ENCODE results near the gene DRD3.
A peak's percentile ranks its signal among the peaks of the same experiment; 100 is the strongest.

Gene DRD3

DNA sequence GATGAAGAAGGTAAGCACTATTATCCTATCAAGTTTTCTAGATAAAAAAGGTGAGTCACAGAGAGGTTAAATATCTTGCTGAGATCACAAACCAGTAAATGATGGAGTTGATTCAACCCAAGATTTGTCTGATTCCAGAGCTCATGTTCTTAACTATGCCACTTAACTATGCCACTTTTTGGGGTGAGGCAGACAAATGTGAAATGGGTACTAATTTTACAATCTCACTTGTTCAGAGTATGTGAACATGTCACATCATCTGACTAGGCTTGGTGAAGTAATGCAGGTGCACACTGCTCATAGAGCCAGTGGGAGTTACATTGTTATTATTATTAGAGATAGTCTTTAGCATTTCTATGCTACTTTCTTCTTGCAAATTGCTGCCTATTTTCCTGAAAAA, 2.0 kb downstream of the DRD3 start:
- DNase-seq: no peak

DNA sequence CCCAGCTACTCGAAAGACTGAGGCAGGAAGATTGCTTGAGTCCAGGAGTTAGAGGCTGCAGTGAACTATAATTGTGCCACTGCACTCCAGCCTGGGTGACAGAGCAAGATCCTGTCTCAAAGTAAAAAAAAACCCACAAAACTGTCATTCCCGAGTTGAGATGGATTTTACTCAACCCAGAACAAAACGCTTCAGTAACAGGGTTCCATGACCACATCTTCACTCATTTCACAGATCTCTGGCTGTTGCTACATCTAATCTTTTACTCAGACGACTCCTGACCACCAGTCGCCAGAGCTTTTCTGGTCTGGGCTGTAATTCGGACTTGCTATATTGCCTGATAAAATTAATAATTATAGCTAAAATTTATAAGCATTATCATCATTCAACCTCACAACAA, 2.4 kb downstream of the DRD3 start:
- no peak for DNase-seq

DNA sequence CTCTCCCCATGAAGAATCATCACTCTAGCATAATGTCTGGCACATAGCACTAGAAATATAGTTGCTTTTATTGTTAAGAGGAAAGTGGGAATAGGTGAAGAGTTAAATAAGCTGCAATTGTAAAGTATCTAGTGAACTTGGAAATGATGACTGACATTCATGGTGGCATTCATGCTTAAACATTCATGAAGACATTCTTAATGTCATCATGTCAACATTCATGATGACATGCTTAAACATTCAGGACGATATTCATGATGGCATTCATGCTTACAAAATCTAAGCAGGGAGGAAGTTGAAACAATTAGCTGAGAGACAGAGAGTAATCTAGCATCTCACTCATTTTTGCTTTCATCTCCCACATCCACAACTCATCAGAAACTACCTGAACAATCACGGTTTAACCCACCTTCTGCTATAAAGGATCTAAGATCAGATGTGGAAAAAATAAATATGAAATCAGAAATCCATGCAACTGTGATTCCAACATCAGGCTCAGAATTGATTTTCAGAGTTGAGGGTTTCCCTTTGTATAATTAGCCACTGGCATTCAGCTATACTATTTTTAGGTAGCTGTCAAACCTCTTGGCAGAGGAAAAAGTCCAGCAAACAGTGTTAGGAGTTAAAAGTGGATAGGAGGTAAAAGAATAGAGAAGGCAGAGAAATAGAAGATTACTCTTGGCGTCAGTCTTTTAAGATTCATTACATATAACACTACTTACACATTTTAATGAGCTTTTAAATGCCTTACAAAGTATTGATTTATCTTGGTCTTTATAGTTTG, 3.5 kb downstream of the DRD3 start:
- DNase-seq: no peak

DNA sequence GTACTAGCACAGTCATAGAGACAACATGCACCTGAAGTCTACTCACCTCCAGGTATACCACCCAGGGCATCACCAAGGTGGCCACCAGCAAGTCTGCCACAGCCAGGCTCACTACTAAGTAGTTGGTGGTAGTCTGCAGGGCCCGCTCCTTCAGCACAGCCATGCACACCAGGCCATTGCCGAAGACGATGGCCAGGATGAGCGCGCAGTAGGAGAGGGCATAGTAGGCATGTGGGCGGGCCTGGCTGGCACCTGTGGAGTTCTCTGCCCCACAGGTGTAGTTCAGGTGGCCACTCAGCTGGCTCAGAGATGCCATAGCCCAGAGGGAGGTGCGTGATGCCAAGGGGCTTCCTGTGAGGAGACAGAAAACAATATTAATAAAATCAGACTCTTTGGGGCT, 7.2 kb downstream of the DRD3 start:
- no peak for DNase-seq

- DNase-seq: no peak
These were observed 10.7 kb downstream of the DRD3 start for GRCh38 chr3:114168150-114168549.

DNA sequence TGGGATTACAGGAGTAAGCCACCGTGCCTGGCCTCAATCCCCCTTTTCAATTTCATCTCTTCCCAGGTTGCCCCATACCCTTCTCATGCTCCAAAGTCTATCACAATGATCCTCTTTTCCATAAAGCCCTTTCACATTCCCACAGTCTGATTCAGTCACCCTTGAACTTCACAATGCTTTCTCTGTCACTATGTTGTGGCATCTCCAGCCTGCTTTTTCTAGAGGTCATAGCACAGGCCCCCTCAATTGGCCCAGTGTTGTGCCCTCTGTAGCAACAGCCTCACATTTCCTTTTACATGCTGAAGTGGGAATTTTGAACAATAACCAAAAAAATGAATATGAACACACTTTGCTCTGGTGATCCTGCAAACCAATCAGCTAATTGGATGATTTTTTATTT, 21.5 kb downstream of the DRD3 start:
- DNase-seq: no peak

DNA sequence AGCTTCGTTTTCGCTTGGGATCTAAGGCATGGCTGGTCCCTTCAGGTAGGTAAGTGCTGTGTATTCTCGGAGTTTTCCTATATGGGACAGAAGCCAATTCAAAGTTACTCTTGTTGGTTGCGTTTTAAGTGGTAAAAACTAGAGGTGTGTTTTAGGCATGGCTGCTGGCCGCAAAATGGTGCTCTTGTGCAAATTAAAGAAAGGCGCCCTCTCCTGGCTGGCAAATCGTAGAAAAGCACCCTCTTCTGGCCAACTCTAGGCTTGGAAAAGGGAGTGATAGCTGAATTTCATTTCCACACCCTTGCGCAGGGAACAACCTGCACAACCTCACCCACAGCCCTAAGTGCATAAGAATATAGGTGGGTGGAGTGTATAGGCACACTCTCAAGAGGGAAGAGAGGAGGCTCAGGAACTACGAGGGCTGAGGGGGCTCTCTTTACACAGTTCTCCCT, 23.5 kb downstream of the DRD3 start:
- DNase-seq: no peak

DNA sequence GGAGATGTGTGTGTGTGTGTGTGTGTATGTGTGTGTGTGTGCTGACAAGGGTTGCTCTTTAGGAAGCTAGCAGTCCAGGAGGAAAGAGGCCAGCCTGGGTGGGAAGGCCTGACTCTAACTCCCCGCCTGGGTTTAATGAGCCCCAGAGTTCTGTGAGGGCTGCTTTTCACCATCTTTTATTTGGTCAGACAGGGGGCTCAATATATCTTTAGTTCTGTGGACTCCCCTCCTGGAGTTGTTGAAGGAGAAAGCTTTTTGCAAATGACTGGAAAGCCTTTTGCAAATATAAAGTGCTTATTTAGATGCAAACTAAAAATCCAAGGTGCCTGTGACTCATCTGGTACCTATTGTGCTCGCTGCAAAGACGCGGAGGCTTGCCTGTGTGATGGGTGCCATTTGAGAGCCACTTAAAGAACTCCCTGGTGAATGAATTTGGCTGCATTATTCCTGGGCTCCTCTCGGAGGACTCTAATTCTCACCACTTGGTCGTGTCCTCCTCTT, 24.5 kb downstream of the DRD3 start:
- no peak for DNase-seq

- DNase-seq: peak; percentile 78
These were observed 26.2 kb downstream of the DRD3 start for GRCh38 chr3:114152519-114153151.

- no peak for DNase-seq
These were observed 27.8 kb downstream of the DRD3 start for GRCh38 chr3:114151091-114151490.

- DNase-seq: no peak
These were observed 31.6 kb downstream of the DRD3 start for GRCh38 chr3:114147251-114147650.

DNA sequence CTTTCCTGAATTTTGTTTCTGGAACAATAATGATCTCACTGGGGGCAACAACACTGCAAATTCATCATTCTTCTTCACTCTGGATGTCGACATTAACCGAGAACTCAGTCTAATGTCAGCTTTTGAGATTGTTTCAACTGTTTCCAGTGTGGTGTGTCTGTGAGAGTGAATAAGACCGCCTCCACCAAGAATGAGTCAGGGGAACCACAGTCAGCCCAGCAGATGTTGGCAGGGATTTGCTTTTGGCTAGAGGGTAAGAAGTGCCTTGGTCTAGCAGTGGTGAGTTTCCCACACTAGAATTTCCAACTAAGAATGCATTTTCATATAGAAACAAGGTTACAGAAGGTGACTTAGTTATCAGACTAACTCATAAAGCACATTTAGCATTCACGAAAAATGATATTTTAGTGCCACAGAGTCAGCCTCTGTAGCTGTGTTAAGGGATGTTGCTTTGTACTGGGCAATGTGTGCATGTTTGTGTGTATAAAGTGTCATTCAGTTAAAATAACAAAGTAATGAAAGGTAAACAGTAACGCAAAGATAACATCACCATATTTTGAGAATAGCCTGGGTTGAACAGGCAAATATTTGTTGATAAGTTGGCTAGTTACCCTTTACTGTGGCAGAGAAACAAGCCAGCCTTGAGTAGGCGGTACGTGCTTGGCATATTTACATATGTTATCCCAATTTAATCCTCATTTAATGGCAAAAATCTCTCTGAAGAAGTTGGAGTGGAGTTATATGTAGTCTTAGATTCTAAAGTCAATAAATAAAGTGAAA, 33.8 kb downstream of the DRD3 start:
- DNase-seq: no peak

DNA sequence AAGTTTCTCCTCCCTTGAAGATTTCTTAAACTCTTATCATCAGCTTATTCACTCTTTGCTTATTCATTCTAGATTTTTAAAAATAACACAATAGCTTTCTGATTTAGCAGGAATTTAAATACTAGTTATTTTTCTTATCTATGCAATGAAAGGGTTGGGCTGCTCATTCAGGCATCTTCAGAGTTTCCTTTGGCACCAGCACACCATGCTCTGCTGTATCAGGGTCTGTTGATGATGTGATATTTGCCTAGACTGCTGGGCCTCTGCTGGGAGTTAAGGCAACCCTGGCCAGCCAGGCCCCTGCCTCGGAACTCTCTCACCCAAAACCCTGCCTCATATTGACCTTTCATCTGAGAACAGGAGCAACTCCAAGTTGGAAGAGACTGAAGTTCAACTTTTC, 35.0 kb downstream of the DRD3 start:
- no peak for DNase-seq

DNA sequence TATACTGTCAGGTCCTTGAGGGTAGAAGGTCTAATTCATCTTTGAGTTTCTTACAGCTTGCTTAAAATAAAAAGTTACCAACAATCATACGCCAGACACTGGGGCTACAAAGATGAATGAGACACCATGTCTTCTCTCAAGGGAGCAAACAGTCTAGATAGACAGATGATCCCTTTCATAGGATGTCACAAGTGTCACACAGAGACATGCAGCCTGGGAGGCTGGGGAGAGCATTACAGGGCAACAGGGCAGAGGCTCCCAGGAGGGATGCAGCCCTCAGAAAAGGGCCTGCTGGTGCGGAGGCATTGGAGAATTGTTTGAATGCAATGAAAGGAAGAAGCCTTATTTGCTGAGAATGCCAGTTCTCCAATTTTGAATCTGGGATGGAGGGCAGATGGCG, 39.0 kb downstream of the DRD3 start:
- no peak for DNase-seq

- no peak for DNase-seq
These were observed 44.9 kb downstream of the DRD3 start for GRCh38 chr3:114133947-114134346.

- no peak for DNase-seq
These were observed 46.4 kb downstream of the DRD3 start for GRCh38 chr3:114132500-114132899.

DNA sequence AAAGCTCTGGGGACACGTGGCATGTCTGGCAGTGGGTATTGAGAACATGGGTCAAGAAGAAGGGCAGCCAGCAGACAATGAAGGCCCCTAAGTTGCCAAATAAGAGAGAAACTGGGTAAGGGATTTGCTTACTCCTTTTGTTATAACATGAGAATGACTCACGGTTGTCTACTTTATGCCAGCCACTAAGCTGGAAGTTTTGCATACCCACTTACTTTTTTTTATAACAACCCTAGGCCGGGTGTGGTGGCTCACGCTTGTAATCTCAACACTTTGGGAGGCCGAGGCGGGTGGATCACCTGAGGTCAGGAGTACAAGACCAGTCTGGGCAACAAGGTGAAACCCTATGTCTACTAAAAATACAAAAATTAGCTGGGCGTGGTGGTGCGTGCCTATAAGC, 50.0 kb downstream of the DRD3 start:
- no peak for DNase-seq

DNA sequence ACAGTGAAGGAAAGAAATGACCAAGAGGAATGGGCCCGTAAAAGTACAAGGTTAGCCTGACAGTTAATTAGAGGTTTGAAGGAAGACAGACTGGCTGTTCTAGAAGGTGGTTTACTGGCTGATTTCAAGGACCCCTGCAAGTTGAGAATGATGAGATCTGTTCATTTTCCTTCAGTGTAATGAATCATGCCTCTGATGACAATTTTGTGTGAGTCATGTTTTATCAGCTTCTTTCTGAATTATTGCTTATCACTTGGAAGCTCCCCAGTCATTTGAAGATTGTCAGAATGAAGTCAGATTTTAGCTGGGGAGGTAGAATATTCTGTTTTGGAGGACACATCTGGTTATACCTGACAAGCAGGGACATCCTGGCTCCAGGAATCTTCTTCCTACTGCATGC, 50.6 kb downstream of the DRD3 start:
- no peak for DNase-seq

- no peak for DNase-seq
These were observed 51.3 kb downstream of the DRD3 start for GRCh38 chr3:114127517-114127916.

DNA sequence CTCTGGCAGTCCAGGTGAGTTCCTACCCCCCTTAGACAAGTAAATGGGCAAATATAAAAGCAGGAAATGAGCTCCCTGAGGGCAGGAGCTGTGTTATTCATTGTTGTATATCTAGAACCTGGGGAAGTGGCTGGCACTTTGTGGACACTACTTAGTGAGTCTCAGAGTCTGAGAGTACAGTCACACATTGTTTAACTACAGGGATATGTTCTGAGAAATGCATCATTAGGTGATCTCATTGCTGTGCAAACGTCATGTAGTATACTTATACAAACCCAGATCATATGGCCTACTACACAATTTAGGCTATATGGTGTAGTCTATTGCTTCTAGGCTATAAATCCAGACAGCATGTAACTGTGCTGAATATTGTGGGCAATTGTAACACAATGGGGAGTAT, 52.4 kb downstream of the DRD3 start:
- DNase-seq: no peak

DNA sequence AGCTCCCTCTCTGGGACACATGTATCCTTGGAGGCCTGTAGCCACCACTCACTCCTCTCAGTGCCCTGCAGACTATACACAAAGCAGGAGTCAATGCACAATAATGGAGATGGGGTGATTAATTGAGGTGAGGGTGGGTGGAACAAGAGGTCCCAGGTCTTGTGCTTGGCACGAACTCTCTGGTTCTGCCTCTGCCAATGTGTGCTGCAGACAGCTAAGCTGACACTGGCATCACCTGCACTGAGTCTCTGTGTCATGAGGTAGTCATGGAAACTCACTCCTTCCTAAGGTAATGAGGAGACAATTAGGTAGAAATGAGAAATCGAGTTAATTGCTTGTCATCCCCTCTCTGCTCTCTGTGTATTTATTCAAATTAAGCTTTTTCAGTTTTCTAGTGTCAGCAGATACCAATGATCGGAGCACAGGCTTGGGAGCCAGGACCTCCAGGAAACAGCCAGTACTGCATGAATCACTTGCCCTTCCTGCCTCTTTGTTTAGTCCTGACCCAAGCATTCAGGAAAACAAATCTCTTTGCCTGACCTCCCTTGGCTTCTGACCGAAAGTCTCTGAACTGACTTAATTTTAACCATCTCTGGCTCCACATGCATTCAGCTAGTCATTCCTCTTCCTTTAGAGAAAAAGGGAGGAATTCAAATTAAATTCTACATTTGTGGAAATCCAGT, 56.7 kb downstream of the DRD3 start:
- DNase-seq: no peak

DNA sequence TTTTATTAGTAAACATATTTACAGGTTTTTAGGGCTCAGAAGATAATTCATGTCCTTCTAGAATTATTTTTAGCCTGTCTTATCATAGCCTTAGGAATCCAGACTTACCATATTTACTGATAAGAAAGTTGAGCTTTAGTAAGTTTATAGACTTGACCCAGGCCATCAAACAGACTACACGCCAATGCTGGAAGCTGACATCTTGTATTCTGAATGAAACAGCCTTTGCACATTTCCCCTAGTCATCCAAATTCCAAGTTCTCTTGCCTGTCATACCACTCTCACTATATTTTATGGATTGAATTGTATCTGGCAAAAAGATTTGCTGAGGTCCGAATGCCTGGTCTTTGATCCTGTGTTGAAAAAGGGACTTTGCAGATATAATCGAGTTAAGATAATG, 58.6 kb downstream of the DRD3 start:
- DNase-seq: no peak

DNA sequence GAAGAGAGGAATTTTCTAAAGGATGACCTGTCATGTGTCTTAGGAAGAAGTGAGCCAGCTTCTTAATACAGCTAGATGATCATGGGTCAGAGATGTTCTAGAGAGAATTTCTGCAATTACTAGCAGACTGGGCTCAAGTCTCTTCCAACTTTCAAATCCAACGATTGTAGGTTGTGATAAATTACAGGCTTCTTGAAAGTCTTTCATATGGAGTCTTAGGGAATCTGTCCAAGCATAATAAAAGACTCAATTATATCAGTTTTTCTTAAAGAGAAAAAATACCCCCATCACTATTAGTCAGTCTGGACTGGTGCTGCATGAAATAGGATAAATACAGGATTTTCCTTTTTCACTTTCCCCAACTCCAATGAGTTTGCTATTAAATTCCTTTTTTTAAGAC, 59.1 kb downstream of the DRD3 start:
- DNase-seq: no peak
